Measurements from ENCODE around the gene NEUROD6. TPM values are rescaled to one million over a fixed set of nuclear protein-coding genes. Genes with fewer than 3 reads are reported as not detected.

The NEUROD6 gene
- total and polyA plus RNA-seq, 7 donors: not detected

DNA sequence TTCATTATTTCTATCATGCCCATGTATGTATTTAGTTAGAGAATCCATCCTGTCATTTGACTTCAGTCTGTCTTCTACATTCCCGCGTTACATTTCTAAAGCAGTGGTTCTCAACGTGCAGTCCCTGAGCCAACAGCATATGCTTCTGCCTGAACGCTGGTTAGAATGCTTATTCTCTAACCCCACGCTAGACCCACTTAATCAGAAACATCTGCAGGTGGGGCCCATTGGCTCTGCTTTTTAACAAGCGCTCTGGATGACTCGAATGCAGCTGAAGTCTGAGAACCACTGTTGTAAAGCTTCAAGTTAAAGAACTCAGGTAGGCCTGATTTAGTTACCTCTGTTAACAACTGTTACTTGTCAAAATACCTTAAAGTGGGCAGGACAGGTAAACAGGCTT lies 38.2 kb downstream of the NEUROD6 start:
- Histone ChIP-seq H3K27me3 (no peaks in the 10 kb centered on the region), H3K36me3 (no peaks in the 10 kb centered on the region), H3K4me3 (no peak overlapping the region), H3K4me1 (no peaks in the 10 kb centered on the region), H3K27ac (no peak overlapping the region), H3K9me3 (no peaks in the 10 kb centered on the region)
- TF ChIP-seq POLR2A (IDR thresholded peaks at IDR 0.05): no peak
- TF ChIP-seq, protein P1, sequence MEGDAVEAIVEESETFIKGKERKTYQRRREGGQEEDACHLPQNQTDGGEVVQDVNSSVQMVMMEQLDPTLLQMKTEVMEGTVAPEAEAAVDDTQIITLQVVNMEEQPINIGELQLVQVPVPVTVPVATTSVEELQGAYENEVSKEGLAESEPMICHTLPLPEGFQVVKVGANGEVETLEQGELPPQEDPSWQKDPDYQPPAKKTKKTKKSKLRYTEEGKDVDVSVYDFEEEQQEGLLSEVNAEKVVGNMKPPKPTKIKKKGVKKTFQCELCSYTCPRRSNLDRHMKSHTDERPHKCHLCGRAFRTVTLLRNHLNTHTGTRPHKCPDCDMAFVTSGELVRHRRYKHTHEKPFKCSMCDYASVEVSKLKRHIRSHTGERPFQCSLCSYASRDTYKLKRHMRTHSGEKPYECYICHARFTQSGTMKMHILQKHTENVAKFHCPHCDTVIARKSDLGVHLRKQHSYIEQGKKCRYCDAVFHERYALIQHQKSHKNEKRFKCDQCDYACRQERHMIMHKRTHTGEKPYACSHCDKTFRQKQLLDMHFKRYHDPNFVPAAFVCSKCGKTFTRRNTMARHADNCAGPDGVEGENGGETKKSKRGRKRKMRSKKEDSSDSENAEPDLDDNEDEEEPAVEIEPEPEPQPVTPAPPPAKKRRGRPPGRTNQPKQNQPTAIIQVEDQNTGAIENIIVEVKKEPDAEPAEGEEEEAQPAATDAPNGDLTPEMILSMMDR (IDR thresholded peaks at IDR 0.05): no peak
- no peak for TF ChIP-seq EP300 (IDR thresholded peaks at IDR 0.05)
- TF ChIP-seq POLR2AphosphoS5 (IDR thresholded peaks at IDR 0.05): no peak
- 84 to 85% methylated on average over 7 of the region's 7 CpGs for WGBS, 2 donors
- intact Hi-C loops (cut with DNase I): no loop called here
- DNase-seq: no peak

GRCh38 chr7:31299336-31299735 lies 41.2 kb downstream of the NEUROD6 start:
- H3K4me3 ChIP-seq: no peak overlapping the region
- TF ChIP-seq POLR2AphosphoS5 (IDR thresholded peaks at IDR 0.05): no peak
- H3K36me3 ChIP-seq: no peaks in the 10 kb centered on the region
- H3K9me3 ChIP-seq: no peaks in the 10 kb centered on the region
- intact Hi-C loops (cut with DNase I): no loop called here
- WGBS, 2 donors: 67 to 68% methylated on average over 1 of the region's 1 CpG
- DNase-seq: no peak
- H3K4me1 ChIP-seq: no peaks in the 10 kb centered on the region
- no peak overlapping the region for H3K27ac ChIP-seq
- no peaks in the 10 kb centered on the region for H3K27me3 ChIP-seq

GRCh38 chr7:31290601-31291000 lies 49.9 kb downstream of the NEUROD6 start:
- H3K27me3 ChIP-seq: peaks cover 0 to 4% (median 0%) of the 10 kb centered on the region in 3 donors
- WGBS, 2 donors: 62 to 85% methylated on average over 2 of the region's 2 CpGs
- H3K4me1 ChIP-seq: no peaks in the 10 kb centered on the region
- H3K9me3 ChIP-seq: peaks cover 0 to 3% (median 0%) of the 10 kb centered on the region in 4 donors
- no peak for DNase-seq
- H3K36me3 ChIP-seq: no peaks in the 10 kb centered on the region
- H3K4me3 ChIP-seq: no peak overlapping the region
- TF ChIP-seq EP300 (IDR thresholded peaks at IDR 0.05) (no peak), POLR2A (IDR thresholded peaks at IDR 0.05) (no peak), POLR2AphosphoS5 (IDR thresholded peaks at IDR 0.05) (no peak)
- TF ChIP-seq, protein P1 (IDR thresholded peaks at IDR 0.05): no peak
- no peak overlapping the region for H3K27ac ChIP-seq
- intact Hi-C loops (cut with DNase I): no loop called here

Small RNA genes lying within 50 kb of the gene (small RNA-seq; reads per million reads assigned to genes)
- gene AC006380.1: 0 reads per million in 3 donors

Other genes with a start within 250 kb of the NEUROD6 start
- not detected for gene ITPRID1, start 173.4 kb upstream of the NEUROD6 start, total RNA-seq
- gene ITPRID1, start 173.4 kb upstream of the NEUROD6 start, polyA plus RNA-seq: under 1 TPM in 2 of 3 donors, not detected in 1; 0.60 to 0.71 TPM

Measured in sigmoid colon (tissue), 7 donors.